GM18517 (cell line): ENCODE measurements around the gene KCNJ14.

Source experiments
- ATAC-seq: cut with Tn5 transposase; IDR thresholded peaks from one replicate; pipeline ENCODE4 v1.9.1; 2021; ENCODE audit warnings: mild to moderate bottlenecking, moderate library complexity; ENCODE audit not compliant: unreplicated experiment

The KCNJ14 gene

DNA sequence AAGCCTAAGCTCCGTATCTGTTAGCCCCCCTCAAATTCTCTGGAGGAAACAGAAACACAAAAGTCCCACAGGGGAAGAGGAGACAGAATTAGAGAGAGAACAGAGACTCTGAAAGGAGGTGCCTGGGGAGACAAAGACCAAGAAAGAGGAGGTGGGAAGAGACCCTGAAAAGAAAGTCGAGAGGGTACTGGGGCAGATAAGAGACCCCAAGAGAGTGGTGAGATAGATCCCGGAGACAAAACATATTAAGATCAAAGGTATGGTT is 10.5 kb upstream of the KCNJ14 start:
- no peak for ATAC-seq

DNA sequence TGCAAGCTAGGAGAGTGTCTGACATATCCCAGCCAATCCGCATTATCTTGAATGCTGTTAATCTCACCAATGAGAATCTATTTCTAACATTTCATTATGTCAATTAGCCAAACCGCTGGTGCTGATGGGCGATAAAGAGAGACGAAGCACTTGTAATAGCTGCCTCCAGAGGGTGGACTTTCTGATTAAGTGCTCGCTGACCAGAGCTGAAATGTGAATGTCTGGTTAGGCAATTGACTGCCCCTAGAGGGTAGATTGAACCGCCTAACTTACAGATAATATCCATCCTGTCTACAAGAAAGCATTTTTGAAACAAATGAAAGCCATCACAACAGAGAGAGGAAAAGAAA is 10.1 kb upstream of the KCNJ14 start:
- ATAC-seq, result peak; percentile 21

DNA sequence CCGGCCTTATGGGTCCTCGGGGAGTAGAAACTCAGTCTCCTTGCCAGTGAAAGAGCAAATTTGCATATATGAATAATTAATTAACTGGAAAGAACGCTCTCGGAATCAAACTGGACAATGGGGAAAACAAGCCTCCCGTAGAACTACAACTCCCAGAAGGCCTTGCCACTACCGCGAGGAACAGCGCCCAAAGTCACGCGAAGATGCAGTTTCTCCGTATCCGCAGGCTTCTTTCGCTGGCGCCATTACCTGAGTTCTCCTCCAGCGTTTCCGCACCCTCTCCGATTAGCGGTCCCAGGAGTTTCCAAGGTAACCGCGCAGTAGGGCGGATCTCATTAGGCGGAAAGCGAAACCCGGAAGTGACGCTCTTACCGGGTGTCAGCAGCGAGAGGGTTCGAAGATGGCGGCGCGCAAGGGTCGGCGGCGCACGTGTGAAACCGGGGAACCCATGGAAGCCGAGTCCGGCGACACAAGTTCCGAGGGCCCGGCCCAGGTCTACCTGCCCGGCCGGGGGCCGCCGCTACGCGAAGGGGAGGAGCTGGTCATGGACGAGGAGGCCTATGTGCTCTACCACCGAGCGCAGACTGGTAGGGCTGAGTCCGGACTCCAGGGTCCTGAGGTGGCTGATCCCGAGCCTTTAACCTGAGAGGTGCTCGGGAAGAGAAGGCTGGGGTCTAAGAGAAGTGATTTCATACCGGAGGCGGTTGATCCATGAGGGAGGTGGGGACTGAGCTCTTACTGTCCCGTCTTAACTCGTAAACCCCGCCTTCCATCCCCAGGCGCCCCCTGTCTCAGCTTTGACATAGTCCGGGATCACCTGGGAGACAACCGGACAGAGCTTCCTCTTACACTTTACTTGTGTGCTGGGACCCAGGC is 9.5 kb upstream of the KCNJ14 start, which contains the start of gene GRWD1:
Gene GRWD1 (plus strand): TSS at position 378 of the 876 bp plus-strand sequence. CDS start 23 bp downstream, at position 401.
- peak; percentile 83 for ATAC-seq

DNA sequence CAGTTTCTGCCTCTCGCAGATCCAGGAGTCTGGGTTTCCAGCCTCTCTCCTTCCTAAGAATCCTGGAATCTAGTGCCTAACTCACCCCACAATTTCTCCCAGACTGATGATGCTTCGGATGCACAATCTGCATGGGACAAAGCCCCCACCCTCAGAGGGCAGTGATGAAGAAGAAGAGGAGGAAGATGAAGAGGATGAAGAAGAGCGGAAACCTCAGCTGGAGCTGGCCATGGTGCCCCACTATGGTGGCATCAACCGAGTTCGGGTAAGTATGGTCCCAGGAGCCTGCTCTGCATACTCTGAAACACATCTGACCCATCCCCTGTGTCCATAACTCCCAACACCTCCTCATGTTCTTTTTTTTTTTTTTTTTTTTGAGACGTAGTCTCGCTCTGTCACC is 8.8 kb upstream of the KCNJ14 start:
- ATAC-seq, result no peak

DNA sequence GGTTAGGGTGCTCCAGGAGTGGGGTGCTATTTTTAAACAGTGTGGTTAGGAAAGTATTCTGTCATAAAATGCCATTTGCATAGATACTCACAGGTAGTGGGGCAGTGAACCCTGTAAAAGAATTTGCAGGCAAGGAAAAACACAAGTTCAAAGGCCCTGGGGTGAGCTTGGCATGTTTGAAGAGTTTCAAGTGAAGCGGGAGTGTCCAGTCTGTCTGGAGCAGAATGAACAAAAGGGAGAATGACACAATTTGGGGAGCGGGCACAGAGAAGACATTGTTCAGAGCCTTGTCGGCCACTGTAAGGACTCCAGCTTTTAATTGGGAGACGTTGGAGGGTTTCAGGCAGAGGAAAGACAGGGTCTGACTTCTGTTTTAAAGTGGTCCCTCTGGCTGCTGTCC is 6.8 kb upstream of the KCNJ14 start:
- ATAC-seq, result no peak

DNA sequence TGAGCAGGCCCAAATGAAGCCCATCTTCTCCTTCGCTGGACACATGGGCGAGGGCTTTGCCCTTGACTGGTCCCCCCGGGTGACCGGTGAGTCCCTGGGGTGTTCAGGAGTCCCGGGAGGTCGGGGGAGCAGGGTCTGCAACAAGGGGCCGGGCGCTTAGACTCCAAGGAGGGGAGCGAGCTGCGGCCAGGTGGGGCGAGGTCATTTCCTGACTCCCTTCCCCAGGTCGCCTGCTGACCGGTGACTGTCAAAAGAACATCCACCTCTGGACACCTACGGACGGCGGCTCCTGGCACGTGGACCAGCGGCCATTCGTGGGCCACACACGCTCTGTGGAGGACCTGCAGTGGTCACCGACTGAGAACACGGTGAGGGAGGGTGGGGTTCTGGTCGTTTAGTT is 4.9 kb upstream of the KCNJ14 start:
- ATAC-seq, result no peak

DNA sequence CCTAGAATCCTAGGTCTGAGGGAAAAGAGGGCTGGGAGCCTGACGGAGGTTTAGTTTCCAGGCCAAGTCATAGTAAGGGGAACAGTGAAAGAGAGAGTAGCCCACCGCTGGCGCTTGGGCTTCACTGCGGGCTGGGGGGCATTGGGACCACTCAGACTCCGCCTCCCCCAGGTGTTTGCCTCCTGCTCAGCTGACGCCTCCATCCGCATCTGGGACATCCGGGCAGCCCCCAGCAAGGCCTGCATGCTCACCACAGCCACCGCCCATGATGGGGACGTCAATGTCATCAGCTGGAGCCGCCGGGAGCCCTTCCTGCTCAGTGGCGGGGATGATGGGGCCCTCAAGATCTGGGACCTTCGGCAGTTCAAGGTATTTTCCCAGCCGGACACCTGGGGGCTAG is 4.5 kb upstream of the KCNJ14 start:
- ATAC-seq, result no peak

DNA sequence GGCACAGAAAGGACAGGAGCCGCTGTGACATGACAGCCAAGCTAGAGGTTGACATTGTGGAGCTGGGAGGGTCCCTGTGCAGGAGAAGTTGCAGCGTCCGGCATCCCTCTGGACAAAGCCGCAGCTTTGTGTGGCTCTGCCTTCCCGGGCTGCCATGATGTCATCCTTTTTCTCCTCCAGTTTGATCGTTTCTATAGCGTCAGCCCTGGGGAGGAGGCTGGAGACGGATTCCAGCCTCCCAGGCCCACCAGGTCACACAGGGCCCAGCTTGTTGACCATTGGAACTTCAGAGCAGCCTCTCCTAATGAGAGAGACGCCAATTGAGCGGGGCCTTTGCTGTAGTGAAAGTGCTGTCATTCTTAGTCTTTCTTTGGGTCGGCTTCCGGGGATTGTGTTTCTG is 3.8 kb upstream of the KCNJ14 start:
- ATAC-seq, result no peak

DNA sequence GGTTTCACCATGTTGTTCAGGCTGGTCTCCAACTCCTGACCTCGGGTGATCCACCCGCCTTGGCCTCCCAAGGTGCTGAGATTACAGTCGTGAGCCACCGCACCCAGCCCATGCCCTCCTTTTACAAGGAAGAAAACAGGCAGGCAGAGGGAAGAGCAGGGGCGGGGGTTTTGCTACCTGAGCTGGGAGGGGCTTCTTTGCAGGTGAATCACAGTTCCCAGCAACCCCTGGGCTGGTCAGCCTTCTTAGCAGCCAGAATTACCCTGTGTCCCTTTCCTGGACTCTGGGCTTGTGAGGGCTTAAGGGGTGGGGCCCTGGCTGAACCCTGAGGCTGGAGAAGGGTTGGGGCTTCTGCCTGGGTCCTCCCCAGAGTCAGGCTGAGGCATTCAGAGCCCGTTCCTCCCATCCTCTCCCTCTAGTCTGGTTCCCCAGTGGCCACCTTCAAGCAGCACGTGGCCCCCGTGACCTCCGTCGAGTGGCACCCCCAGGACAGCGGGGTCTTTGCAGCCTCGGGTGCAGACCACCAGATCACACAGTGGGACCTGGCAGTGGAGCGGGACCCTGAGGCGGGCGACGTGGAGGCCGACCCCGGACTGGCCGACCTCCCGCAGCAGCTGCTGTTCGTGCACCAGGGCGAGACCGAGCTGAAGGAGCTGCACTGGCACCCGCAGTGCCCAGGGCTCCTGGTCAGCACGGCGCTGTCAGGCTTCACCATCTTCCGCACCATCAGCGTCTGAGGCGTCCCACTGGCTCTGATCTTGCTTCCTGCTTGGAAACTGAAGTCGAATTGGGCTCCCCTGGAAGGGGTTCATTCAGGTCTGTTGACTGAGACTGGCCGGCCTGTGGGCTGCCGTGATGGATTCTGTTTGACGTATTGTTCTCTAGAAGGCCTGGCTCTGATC is 2.8 kb upstream of the KCNJ14 start:
- no peak for ATAC-seq

DNA sequence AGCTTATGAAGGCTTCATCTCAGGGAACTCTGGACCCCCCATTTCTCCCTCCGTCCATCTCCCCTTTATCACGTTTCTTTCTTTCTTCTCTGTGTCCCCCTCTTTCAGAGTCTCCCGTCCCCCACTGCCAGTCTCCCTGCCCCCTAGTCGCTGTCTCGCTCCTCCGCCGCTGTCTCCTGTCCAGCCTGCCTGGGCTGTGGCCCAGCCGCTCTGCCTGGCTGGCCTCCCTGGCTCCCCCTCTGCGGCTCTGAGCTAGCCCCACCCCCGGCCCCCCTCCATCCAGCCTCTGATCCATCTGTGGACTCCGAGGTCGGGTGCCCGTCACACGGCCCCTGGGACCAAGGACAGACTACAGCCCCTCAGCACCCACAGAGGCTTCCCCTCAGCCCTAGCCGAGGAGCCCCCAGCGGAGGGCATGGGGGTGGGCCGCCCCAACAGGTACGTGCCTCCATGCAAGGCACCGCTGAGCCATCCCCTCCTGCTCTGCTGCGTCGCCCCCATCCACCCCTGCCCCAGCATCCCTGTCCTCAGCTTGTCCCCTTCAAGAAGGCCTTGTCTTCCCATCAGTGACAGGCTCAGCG is 1.1 kb upstream of the KCNJ14 start:
- ATAC-seq, result no peak

DNA sequence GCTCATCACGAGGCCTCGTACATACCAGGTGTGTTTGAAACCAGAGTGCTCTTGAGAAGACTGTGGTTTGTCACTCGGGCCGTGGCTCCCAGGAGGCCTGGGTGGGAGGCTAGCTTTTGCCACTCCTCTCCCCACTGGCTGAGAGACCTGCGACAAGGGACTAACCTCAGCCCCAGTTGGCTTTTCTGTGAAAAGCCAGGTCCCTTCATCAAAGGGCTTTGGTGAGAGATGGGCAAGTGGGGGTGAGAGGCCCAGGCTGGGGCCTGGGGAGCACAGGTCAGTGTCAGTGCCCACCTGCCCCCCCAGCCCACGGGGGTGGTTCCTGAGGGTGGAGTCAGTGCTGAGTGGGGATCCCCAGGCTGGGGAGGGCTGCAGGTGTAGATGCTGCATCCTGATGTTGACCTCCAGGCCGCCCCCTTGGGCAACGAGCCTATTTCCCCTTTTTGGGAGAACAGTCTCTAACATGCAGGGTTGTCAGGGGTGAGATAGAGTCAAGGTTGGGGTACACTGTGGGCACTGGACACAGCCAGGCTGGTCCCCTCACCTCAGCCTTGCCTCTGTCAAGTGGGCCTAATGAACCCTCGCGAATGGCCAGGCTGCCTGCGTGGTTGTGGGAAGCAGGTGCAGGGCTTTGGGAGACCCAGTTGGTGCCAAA is 661 bp downstream of the KCNJ14 start:
- ATAC-seq, result no peak

DNA sequence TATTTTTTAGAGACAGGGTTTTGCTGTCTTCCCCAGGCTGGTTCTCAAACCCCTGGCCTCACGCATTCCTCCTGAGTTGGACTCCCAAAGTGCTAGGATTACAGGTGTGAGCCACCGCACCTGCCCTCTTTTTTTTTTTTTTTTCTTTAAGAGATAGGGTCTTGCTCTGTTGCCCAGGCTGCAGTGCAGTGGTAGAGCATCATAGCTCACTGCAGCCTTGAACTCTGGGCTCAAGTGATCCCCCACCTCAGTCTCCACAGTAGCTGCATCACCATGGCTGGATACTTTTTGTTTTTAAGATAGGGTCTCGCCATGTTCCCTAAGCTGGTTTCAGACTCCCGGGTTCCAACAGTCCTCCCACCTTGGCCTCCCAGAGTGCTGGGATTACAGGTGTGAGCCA is 1.5 kb downstream of the KCNJ14 start:
- no peak for ATAC-seq

DNA sequence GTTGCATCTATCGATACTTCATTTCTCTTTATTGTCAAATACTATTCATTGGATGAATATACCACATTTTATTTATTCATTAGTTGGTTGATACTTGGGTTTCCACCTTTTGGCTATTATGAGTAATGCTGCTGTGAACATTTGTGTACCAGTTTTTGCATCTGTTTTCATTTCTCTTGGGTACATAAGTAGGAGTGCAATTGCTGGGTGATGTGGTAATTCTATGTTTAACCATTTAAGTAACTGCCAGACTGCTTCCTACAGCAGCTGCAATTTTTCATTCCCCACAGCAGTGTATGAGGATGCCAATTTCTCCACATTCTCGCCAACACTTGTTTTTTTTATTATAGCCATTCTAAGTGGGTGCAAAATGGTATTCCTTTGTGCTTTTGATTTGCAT is 2.6 kb downstream of the KCNJ14 start:
- ATAC-seq, result no peak

DNA sequence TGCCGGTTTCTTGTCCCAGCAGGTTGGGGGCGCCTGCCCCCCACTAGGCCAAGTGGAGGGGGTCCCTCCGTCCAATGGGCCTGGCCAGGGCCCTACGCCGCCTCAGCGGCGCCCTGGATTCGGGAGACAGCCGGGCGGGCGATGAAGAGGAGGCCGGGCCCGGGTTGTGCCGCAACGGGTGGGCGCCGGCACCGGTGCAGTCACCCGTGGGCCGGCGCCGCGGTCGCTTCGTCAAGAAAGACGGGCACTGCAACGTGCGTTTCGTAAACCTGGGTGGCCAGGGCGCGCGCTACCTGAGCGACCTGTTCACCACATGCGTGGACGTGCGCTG is 6.2 kb downstream of the KCNJ14 start:
- ATAC-seq, result no peak

DNA sequence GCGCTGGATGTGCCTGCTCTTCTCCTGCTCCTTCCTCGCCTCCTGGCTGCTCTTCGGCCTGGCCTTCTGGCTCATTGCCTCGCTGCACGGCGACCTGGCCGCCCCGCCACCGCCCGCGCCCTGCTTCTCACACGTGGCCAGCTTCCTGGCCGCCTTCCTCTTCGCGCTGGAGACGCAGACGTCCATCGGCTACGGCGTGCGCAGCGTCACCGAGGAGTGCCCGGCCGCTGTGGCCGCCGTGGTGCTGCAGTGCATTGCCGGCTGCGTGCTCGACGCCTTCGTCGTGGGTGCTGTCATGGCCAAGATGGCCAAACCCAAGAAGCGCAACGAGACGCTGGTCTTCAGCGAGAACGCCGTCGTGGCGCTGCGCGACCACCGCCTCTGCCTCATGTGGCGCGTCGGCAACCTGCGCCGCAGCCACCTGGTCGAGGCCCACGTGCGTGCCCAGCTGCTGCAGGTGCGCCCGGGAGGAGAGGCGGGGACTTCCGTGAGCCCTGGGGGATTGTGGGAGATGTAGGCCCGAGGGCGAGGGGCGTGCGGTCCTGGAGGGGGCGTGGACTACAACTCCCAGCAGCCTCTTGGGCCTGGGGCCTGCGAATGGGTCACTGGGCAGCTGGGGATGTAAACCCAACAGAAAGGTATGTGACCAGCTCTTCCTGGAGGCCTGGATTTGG is 6.7 kb downstream of the KCNJ14 start:
- no peak for ATAC-seq

DNA sequence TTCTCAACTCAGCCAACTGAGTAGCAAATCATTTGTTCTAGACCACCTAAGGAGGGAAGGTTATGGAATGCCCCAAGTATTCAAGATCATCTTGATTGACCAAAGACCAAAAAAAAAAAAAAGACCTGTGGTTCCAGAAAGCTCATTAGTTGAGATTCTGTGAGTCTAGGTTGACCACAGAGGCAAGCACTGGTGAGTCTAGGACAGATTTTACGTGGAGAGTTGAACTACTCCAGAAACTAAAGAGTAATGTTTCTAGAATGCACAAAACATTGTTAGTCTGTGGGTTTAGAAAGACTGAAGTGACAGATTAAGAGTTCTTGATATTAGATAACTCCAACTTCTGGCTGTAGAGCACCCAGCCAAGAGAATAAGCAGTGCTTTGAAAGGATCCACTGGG is 9.8 kb downstream of the KCNJ14 start:
- ATAC-seq, result no peak

DNA sequence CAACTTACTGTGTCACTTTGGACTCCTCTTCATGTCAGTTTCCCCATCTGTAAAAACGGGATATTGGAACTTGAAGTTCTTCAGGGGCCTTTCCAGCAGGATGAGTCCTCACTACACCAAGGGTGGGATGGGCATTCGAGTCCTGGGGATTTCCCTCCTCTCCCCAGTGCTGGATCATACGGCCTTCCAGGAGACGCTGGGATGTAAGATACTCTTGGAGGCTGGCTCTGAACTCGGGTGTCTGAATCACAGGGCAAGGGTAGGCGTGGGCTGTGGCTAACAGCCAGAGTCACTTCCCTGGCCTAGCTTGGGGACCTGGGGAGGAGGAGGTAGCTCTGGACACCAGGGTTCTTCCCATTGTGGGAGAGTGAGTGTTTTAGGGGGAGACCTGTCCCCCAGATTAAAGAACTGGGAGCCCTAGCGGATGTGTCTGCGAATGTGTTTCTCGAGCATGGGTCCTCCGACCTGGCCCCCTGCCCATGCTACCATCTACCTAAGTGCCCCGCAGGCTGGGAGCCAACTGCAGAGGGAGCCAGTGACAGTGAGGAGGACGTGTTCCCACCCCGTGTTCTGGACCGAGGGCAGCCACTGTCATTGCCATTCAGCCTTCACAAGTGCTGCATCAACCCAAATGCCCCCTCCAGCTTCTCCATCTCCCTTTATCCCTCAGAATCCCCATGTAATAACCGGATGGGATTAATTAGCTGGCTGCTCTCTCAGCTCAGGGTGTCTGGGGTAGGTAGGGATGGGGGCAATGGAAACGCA is 11.4 kb downstream of the KCNJ14 start:
- ATAC-seq, result no peak

DNA sequence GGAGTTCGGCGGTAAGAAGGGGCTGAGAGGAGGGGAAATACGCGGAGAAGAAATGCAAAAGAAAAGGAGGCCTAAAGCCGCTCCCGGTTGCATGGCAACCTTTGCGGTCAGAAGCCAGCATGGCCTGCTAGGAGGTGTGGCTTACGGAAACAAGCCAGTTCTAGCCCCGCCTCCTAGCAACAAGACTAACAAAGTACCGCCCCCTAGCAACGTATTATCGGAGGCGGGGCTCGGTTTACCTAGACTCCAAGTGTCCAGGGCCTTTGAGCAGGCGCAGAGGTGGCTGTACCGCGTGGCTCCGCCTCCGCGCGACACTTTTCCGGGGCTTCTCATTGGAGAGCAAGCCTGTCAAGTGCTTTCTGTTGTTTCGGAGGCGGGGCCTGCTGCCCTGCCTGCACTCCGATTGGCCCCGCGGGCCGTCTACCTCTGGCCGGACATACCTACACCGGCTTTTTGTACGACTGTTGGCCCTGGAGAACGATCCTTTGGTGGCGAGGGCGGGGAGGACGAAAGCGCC is 13.5 kb downstream of the KCNJ14 start:
- peak; percentile 92 for ATAC-seq

DNA sequence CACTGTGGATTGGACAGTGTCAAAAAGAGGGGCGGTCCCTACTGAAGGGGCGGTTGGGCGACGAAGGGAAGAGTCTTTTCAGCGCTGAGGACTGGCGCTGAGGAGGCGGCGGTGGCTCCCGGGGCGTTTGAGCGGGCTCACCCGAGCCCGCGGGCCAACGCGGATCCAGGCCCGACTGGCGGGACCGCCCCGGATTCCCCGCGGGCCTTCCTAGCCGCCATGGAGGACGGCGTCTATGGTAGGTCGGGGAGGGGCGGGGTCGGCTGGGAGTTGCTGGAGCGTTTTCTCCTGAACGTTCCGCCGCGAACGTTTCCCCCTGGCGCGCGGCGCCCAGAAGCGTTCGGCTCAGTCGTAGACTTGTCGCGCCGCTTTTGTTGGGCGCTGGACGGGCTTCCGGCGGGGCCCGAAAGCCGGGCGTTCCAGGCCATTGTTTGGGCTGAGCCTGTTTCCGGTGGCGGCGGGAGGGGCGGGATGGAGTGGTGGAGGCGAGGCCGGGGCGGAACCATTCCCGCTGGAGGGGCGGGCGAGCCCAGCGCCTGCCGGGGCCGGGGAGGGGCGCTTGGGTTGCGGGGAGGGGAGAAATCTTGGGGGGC is 14.0 kb downstream of the KCNJ14 start, which contains the start of gene CYTH2:
Gene CYTH2 (plus strand): TSS at position 81 of the 593 bp plus-strand sequence. CDS start 139 bp downstream, at position 220.
- ATAC-seq, result no peak
